ENCODE data around the gene KRTAP10-5. TPM values are rescaled to one million over a fixed set of nuclear protein-coding genes. Genes with fewer than 3 reads are reported as not detected.
"Not testable (repeated sequence)": the region's sequence is repeated elsewhere in the genome, so short reads cannot be mapped to it uniquely, and the experiment has no call there.

Gene KRTAP10-5
- polyA plus RNA-seq, 6 donors from 2014 or later: not detected

DNA sequence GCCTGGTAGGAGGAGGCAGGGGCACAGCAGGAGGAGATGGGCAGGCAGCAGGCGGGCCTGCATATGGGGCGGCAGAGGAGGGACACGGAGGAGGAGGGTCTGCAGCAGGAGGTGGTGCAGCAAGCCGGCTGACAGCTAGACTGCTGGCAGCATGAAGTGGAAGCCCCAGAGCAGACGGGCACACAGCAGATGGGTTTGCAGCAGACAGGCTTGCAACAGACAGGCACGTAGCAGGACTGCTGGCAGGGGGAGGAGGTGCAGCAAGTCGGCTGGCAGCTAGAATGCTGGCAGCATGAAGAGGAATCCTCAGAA is 615 bp downstream of the KRTAP10-5 start:
- ATAC-seq (ENCODE audit: low read depth in 2 of 2) (no peak), DNase-seq (no peak)
- H3K36me3 Mint-ChIP-seq: peaks cover 25 to 65% of the 10 kb centered on the region in 2 donors
- peaks cover 14 to 55% (median 53%) of the 10 kb centered on the region in 3 donors for H3K27me3 Mint-ChIP-seq
- no peak overlapping the region for H3K27ac Mint-ChIP-seq
- peaks cover 24 to 64% (median 54%) of the 10 kb centered on the region in 7 donors for H3K9me3 Mint-ChIP-seq
- H3K4me1 Mint-ChIP-seq: peaks cover 0 to 3% (median 2%) of the 10 kb centered on the region in 3 donors
- H3K4me3 Mint-ChIP-seq: no peak overlapping the region

DNA sequence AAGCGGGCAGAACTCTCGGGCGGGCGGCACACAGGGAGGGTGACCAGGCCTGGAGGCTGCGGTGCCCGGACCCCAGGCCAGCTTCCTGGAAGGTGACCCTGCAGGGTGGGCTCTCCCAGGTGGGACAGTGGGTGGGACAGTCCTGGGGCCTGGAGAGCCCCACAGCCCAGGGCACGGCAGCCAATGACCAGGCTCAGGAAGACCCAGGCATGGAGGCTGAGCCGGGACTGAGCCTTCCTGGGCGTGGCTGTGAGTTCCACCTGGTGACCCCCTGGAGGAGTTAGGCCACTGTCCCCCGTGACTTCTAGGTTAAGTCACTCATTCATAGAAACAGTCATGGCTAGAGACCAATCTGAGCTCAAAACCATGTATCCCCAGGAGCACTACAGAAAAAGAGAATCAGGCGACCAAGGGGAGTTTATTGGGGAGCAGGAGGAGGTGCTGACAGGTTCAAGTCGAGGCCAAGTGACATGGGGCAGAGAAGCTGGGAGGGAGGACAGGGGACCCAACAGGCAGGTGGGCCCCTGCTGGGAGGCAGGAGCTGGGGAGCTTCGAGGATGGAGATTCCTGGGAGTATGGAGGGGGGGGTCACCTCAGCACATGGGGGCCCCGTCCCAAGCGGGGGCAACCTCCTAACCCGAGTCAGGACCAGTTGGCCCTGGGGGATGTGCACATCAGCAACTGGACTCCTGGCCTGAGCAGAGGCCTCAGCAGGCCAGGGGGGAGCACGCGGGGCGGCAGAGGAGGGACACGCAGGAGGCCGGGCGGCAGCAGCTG is 1.2 kb downstream of the KRTAP10-5 start:
- no peak for ATAC-seq (ENCODE audit: low read depth in 2 of 2)
- Mint-ChIP-seq H3K36me3 (peaks cover 25 to 65% of the 10 kb centered on the region in 2 donors), H3K27me3 (peaks cover 11 to 55% (median 54%) of the 10 kb centered on the region in 3 donors), H3K4me3 (no peak overlapping the region), H3K9me3 (peaks cover 24 to 64% (median 54%) of the 10 kb centered on the region in 7 donors), H3K4me1 (peaks cover 0 to 8% (median 3%) of the 10 kb centered on the region in 3 donors), H3K27ac (no peak overlapping the region)
- DNase-seq: no peak

DNA sequence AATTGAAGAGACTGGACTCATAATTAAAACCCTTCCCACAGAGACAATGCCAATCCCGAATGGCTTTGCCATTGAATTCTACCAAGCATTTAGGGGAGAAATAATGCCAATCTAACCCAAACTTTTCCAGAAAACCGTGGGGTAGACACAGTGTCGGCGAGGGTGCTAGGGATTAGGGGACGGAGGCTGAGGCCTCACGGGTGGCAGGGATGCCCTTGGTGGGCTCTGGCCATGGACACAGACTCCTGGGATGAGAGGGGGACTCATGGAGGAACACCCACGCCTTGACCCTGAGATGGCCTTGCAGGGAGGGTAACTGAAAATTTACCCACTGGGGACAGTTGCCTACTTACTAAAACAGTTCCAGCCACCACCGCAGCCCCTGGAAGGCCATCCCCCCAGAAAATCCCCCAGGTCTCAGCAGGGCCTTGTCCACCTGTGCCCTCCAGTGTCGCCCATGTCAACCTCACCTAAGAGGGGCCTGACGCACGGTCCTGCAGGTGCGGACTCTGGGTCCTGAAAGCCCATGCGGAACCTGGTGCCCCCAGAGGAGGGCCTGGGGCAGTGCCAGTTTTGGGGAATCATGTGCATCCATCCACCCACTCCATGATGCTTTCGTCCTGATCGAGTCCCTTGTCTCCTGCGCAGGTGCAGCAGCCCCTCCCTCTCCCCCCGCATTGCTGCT is 1.9 kb downstream of the KRTAP10-5 start:
- Mint-ChIP-seq H3K36me3 (peaks cover 25 to 65% of the 10 kb centered on the region in 2 donors), H3K4me3 (no peak overlapping the region), H3K9me3 (peaks cover 24 to 62% (median 54%) of the 10 kb centered on the region in 7 donors), H3K4me1 (peaks cover 0 to 8% (median 3%) of the 10 kb centered on the region in 3 donors), H3K27ac (no peak overlapping the region), H3K27me3 (peaks cover 8 to 55% (median 49%) of the 10 kb centered on the region in 3 donors)
- DNase-seq (no peak), ATAC-seq (ENCODE audit: low read depth in 2 of 2) (no peak)

DNA sequence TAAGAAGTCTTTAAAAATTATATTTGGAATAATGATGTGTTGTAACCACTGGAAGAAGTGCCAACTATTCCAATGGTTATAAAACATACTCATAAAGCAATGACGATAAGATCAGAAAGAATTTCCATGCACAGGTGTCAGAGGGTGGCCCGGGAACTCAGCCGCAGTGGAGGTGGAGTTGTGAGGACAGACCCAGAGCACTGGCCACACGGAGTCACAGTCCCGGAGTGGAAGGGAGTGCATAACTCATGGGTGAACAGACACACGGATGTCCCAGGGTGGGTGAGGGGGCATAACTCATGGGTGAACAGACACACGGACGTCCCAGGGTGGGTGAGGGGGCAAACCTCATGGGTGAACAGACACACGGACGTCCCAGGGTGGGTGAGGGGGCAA is 4.4 kb downstream of the KRTAP10-5 start:
- Mint-ChIP-seq H3K36me3 (peaks cover 17 to 48% of the 10 kb centered on the region in 2 donors), H3K4me1 (peaks cover 0 to 8% (median 3%) of the 10 kb centered on the region in 3 donors), H3K27me3 (peaks cover 16 to 72% (median 52%) of the 10 kb centered on the region in 3 donors), H3K27ac (peak overlapping the region in 1 of 6 donors; percentile 22), H3K4me3 (no peak overlapping the region), H3K9me3 (peaks cover 17 to 43% (median 32%) of the 10 kb centered on the region in 7 donors)
- ATAC-seq (ENCODE audit: low read depth in 2 of 2) (no peak), DNase-seq (no peak)

DNA sequence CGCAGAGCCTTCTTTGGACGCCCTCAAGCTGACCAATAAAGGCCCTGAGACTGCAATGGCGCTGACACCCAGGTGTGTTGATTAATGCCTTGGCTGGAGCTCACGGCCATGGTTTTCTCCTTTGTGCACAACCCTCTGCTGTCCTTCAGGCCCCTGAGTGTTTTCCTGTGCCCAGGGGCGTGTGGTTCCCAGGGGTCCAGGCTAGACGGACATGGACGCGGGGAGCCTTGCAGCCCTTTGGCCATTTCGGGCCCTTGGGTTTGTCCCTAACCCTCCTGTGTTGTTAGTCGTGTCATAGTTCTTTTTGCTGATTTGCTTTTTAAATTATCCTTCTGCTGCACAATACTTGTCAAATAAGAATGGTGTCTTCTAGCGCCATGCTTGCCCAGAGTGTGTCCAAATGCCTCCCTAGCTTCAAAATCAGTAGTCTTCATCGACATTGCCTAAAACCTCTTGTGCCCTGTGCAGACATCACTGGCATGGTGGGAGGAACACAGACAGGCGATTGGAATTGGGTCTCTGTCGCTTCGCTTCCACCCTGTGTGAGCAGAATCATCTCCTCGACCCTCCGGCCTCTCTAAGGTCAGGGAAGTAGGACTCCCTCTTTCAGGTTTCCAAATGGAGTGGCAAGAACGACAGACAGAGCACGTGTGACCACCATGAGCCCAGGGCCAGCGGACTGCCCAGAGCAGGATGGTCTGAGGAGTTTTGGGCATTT is 4.9 kb downstream of the KRTAP10-5 start:
- Mint-ChIP-seq H3K27me3 (peaks cover 21 to 73% (median 50%) of the 10 kb centered on the region in 3 donors), H3K9me3 (peaks cover 15 to 39% (median 28%) of the 10 kb centered on the region in 7 donors), H3K27ac (peak overlapping the region in 2 of 6 donors; percentile 5 to 44), H3K4me3 (no peak overlapping the region), H3K36me3 (peaks cover 11 to 42% of the 10 kb centered on the region in 2 donors), H3K4me1 (peaks cover 0 to 8% (median 3%) of the 10 kb centered on the region in 3 donors)
- DNase-seq (no peak), ATAC-seq (ENCODE audit: low read depth in 2 of 2) (no peak)

DNA sequence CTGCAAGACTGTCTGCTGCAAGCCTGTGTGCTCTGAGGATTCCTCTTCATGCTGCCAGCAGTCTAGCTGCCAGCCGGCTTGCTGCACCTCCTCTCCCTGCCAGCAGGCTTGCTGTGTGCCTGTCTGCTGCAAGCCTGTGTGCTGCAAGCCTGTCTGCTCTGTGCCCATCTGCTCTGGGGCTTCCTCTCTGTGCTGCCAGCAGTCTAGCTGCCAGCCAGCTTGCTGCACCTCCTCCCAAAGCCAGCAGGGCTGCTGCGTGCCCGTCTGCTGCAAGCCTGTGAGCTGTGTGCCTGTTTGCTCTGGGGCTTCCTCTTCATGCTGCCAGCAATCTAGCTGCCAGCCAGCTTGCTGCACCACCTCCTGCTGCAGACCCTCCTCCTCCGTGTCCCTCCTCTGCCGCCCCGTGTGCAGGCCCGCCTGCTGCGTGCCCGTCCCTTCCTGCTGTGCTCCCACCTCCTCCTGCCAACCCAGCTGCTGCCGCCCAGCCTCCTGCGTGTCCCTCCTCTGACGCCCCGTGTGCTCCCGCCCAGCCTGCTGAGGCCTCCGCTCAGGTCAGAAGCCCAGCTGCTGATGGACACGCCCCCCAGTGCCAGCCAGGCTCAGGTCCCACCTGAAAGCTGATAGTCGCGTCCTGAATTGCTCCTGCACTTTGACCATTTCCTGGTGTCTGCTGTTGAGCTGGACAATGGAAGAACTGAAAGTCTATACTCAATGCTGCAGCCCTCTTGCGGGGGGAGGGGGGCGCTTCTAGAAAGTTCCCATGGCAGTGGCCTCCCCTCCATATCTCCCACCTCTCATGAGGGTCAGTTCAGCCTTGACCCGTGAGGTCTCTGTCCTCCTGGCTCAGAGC is 5.7 kb downstream of the KRTAP10-5 start:
- peaks cover 11 to 34% of the 10 kb centered on the region in 2 donors for H3K36me3 Mint-ChIP-seq
- ATAC-seq (ENCODE audit: low read depth in 2 of 2): no peak
- peaks cover 0 to 8% (median 3%) of the 10 kb centered on the region in 3 donors for H3K4me1 Mint-ChIP-seq
- peak overlapping the region in 2 of 6 donors; percentile 44 to 83 for H3K27ac Mint-ChIP-seq
- no peak overlapping the region for H3K4me3 Mint-ChIP-seq
- peaks cover 9 to 32% (median 22%) of the 10 kb centered on the region in 7 donors for H3K9me3 Mint-ChIP-seq
- H3K27me3 Mint-ChIP-seq: peaks cover 21 to 70% (median 50%) of the 10 kb centered on the region in 3 donors
- DNase-seq: no peak

DNA sequence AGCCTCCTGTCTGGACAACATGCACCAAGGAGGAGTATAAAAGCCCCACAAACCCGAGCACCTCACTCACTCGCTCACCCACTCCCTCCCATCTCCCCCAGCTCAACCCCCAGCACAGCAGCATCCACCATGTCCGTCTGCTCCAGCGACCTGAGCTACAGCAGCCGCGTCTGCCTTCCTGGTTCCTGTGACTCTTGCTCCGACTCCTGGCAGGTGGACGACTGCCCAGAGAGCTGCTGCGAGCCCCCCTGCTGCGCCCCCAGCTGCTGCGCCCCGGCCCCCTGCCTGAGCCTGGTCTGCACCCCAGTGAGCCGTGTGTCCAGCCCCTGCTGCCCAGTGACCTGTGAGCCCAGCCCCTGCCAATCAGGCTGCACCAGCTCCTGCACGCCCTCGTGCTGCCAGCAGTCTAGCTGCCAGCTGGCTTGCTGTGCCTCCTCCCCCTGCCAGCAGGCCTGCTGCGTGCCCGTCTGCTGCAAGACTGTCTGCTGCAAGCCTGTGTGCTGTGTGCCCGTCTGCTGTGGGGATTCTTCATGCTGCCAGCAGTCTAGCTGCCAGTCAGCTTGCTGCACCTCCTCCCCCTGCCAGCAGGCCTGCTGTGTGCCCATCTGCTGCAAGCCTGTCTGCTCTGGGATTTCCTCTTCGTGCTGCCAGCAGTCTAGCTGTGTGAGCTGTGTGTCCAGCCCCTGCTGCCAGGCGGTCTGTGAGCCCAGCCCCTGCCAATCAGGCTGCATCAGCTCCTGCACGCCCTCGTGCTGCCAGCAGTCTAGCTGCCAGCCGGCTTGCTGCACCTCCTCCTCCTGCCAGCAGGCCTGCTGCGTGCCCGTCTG is 6.6 kb downstream of the KRTAP10-5 start, which contains the start of gene KRTAP10-4:
Gene KRTAP10-4, plus strand, starts transcription at position 100 of the 827 bp plus-strand sequence. Its CDS starts 30 bp downstream, at position 130.
- H3K9me3 Mint-ChIP-seq: peaks cover 9 to 30% (median 21%) of the 10 kb centered on the region in 7 donors
- peaks cover 11 to 32% of the 10 kb centered on the region in 2 donors for H3K36me3 Mint-ChIP-seq
- not testable (repeated sequence) for DNase-seq; H3K4me3 Mint-ChIP-seq; ATAC-seq (ENCODE audit: low read depth in 2 of 2); H3K4me1 Mint-ChIP-seq; H3K27ac Mint-ChIP-seq
- H3K27me3 Mint-ChIP-seq: peaks cover 21 to 63% (median 49%) of the 10 kb centered on the region in 3 donors

DNA sequence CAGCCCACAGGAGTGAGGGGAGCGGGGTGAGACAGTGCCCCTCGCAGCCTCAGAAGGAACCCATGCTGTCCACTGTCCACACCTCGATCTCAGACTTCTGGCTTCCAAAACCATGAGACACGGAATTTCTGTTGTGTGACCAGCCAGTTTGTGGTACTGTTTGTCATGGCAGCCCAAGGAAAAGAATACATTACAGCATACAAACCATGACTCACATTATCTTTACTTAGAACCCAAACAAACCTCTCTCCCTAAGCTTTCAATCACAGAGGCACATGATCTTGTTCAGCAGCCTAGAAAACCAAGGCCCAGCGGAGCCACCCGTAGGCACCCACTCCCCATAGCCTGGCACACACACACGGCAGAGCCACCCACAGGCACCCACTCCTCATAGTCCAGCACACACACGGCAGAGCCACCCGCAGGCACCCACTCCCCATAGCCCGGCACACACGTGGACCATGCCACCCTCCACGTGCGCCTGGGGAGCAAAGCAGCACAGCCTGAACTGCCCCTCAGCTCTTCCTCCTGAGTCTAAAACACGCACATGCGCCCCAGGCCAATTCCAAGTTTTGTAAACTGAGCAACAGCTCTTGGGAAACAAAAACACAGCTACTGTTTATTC is 7.3 kb downstream of the KRTAP10-5 start:
- Mint-ChIP-seq H3K4me1 (peaks cover 0 to 8% (median 3%) of the 10 kb centered on the region in 3 donors), H3K36me3 (peaks cover 8 to 29% of the 10 kb centered on the region in 2 donors), H3K9me3 (peaks cover 9 to 25% (median 18%) of the 10 kb centered on the region in 7 donors), H3K4me3 (no peak overlapping the region), H3K27me3 (peaks cover 21 to 58% (median 49%) of the 10 kb centered on the region in 3 donors), H3K27ac (no peak overlapping the region)
- ATAC-seq (ENCODE audit: low read depth in 2 of 2): no peak
- no peak for DNase-seq

DNA sequence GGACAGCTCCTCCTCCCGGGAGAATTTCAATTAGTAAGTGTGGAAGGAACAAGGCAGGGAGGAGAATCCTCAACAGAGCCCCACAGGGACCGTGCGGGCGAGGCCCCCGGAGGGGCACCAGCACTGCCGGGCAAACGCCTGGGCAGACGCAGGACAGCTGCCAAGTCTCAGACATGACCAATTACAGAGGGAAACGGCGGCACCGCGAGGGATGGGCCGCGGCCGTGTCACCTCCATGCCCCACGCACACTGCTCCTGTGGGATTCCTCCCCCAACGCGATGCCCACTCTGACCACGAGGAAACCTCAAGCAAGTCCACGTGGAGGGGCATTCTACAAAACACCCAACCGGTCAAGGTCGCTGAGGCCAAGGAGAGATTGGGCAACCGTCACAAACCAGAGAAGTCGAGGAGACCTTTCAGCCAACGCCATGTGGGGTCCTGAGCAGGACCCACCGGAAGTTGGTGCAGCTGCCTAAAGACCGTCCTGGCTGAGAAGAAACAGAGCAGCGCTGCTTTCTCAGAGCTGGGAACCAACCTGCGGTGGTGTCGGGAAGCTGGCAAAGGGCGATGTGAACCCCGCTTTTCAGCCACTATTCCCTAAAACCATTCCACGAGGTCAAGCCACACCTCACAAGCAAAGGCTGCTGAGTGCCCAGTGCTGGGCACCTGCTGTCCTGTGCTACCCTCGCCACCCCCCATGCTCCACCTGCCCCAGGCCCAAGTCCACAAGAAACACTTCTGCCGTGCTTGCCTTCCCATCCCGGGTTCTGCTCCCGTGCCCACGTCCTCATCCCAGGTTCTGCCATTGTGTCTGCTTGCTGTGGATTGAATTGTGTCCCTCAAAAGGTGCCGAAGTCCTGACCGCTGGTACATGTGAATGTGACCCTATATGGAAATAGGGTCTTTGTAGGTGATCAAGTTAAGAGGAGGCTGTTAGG is 8.3 kb downstream of the KRTAP10-5 start:
- peak overlapping the region in 1 of 6 donors; percentile 10 for H3K27ac Mint-ChIP-seq
- peaks cover 21 to 57% (median 49%) of the 10 kb centered on the region in 3 donors for H3K27me3 Mint-ChIP-seq
- no peak for ATAC-seq (ENCODE audit: low read depth in 2 of 2)
- H3K4me3 Mint-ChIP-seq: no peak overlapping the region
- no peak for DNase-seq
- H3K4me1 Mint-ChIP-seq: peaks cover 2 to 8% (median 3%) of the 10 kb centered on the region in 3 donors
- peaks cover 4 to 16% (median 11%) of the 10 kb centered on the region in 7 donors for H3K9me3 Mint-ChIP-seq
- peaks cover 5 to 20% of the 10 kb centered on the region in 2 donors for H3K36me3 Mint-ChIP-seq

DNA sequence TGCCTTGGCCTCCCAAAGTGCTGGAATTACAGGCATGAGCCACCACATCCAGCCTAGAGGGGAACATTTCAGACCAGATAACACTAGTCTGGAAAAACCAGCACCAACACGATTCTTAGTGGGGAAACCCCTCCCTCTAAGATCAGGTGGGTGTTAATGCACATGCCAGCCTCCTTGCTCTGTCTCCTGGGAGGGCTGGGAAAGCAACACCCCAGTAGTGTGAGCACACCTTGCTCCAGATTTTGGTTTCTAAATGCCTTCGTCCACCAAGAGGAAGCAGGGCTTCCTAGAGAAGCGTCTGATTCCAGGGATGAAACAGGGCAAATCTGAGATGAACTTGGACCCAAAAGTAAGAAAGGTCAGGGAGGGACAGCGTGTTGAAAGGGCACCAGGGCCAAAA is 9.1 kb downstream of the KRTAP10-5 start:
- ATAC-seq (ENCODE audit: low read depth in 2 of 2) (no peak), DNase-seq (no peak)
- peaks cover 2 to 12% (median 6%) of the 10 kb centered on the region in 7 donors for H3K9me3 Mint-ChIP-seq
- peaks cover 21 to 57% (median 49%) of the 10 kb centered on the region in 3 donors for H3K27me3 Mint-ChIP-seq
- H3K4me3 Mint-ChIP-seq: no peak overlapping the region
- H3K4me1 Mint-ChIP-seq: peaks cover 3 to 15% (median 10%) of the 10 kb centered on the region in 3 donors
- H3K27ac Mint-ChIP-seq: peak overlapping the region in 1 of 6 donors; percentile 10
- peaks cover 5 to 13% of the 10 kb centered on the region in 2 donors for H3K36me3 Mint-ChIP-seq
